Kidney (tissue), 14 donors: ENCODE data around the gene NDFIP1. TPM values are rescaled to one million over a fixed set of nuclear protein-coding genes. Genes with fewer than 3 reads are reported as not detected.
A peak's percentile ranks its signal among the peaks of the same experiment; 100 is the strongest.
"Not testable (repeated sequence)": the region's sequence is repeated elsewhere in the genome, so short reads cannot be mapped to it uniquely, and the experiment has no call there.

Experiments
- DNase-seq, 5 donors: peaks; one replicate each; pipeline ENCODE4 v3.0.0-alpha.2; 2013 to 2020
- FAIRE-seq: peaks from 2 replicates; lab custom pipeline; 2012; peaks lifted over from hg19 to GRCh38; lab: Jason Lieb, UNC
- H3K27ac ChIP-seq, 2 donors: one replicate each; pipeline ENCODE4 v1.7.0; 2013; ENCODE audit warnings: low read depth in 2 of 2, low read length in 2 of 2, inconsistent platforms in 1 of 2
- H3K27me3 ChIP-seq: one replicate; pipeline ENCODE4 v1.7.1; 2013; ENCODE audit warnings: low read length, inconsistent platforms; ENCODE audit not compliant: control insufficient read depth, insufficient read depth
- H3K36me3 ChIP-seq, 3 donors: one replicate each; pipeline versions ENCODE4 v1.7.0 to v1.7.1; 2013; ENCODE audit warnings: low read length in 3 of 3, control low read depth in 1 of 3, inconsistent platforms in 1 of 3; ENCODE audit not compliant: insufficient read depth in 3 of 3, control insufficient read depth in 2 of 3
- H3K4me1 ChIP-seq, 3 donors: one replicate each; pipeline versions ENCODE4 v1.7.0 to v1.7.1; 2013; ENCODE audit warnings: low read length in 3 of 3, inconsistent platforms in 1 of 3, low read depth in 1 of 3; ENCODE audit not compliant: control insufficient read depth in 2 of 3, insufficient read depth in 2 of 3
- H3K4me3 ChIP-seq, 3 donors: one replicate each; pipeline versions ENCODE4 v1.7.0 to v1.8.1; 2013; ENCODE audit warnings: low read length in 3 of 3, control low read depth in 1 of 3, inconsistent platforms in 1 of 3
- H3K9ac ChIP-seq, 3 donors: one replicate each; pipeline versions ENCODE4 v1.7.0 to v1.7.1; 2013; ENCODE audit warnings: low read length in 3 of 3, control low read depth in 1 of 3, inconsistent platforms in 1 of 3
- H3K9me3 ChIP-seq, 3 donors: one replicate each; pipeline versions ENCODE4 v1.7.0 to v1.7.1; 2013; ENCODE audit warnings: low read length in 3 of 3, control low read depth in 1 of 3, inconsistent platforms in 1 of 3; ENCODE audit not compliant: control insufficient read depth in 2 of 3, insufficient read depth in 1 of 3
- CTCF ChIP-seq: IDR thresholded peaks from 3 replicates; pipeline ENCODE4 v1.5.1; 2012; ENCODE audit warnings: mild to moderate bottlenecking, moderate library complexity, borderline replicate concordance; ENCODE audit not compliant: insufficient read depth; ENCODE audit errors: extremely low read depth
- intact Hi-C: fragments of 100-400 bp; cut with DNase I; formaldehyde crosslinking; loops from one replicate; pipeline ENCODE4 v1.11.1; 2022
- polyA plus RNA-seq: library from polyadenylated mRNA; stranded (reverse); fragments of 350-450 nt; fragmentation: Illumina TruSeq; extraction: RNeasy Lipid Tissue Mini Kit (QIAGEN cat#74804); gene quantifications from one replicate; pipeline ENCODE4 v1.2.3, GENCODE V29; 2014; ENCODE audit warnings: low read depth, low replicate concordance; ENCODE audit not compliant: insufficient read depth
- total RNA-seq: library from RNA; stranded (reverse); fragmentation: NEBNext Ultra II Directional; extraction: Animal tissue kit (Norgen Biotek cat#: 25700); gene quantifications from one replicate; pipeline ENCODE4 v1.2.1, GENCODE V29; 2021
- donor health status: control.
- donor health status: control.
- donor health status: control.
- donor health status: control.
- donor health status: control.
- donor health status: DM: yes; HTN: yes; CAD: no.
- donor health status: Normal renal cell carcinoma (clear cell type).

The NDFIP1 gene
- total and polyA plus RNA-seq, 2 donors from 2014 or later: 92.8 to 107 TPM

DNA sequence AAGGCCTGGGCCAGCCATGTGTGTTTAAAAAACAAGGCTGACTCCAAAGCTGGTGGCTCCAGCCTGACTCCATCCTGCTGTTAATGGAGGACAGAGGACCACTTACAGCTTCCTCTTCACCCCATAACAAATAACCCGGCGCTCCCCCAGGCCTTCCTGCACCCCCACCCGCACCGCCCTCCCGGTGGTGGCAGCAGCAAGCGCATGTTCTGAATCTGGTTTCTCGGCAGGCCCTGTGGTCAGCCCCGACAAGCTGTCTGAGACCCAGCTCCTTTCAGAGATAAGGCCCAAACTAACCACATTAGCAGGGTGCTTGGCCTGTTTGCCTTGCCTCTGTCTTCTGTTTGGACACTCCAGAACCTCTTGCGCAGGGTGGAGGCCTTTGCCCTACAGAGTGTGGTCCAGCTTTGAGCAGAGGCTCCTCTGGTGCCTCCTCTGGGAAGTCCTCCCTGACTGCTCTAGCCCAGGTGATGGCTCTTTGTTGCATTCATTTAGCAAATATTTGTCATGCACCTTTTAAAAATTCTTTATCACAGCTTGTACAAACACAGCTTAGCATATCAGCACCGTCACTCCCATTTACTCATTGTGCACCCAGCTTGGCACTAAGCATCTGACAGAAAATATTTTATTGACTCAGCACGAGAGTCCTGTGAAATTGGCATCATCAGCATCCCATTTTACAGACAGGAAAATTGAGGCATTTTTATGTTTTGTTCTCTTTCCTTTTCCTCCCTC is 78.4 kb downstream of the NDFIP1 start:
- H3K9ac ChIP-seq: no peak overlapping the region
- intact Hi-C loops: no loop called here
- no peak overlapping the region for H3K27ac ChIP-seq
- no peaks in the 10 kb centered on the region for H3K9me3 ChIP-seq
- no peaks in the 10 kb centered on the region for H3K4me1 ChIP-seq
- peak in 1 of 5 donors; percentile 41 for DNase-seq
- H3K36me3 ChIP-seq: no peaks in the 10 kb centered on the region
- H3K4me3 ChIP-seq: no peak overlapping the region
- no peak for FAIRE-seq
- no peaks in the 10 kb centered on the region for H3K27me3 ChIP-seq
- no peak for TF ChIP-seq CTCF

DNA sequence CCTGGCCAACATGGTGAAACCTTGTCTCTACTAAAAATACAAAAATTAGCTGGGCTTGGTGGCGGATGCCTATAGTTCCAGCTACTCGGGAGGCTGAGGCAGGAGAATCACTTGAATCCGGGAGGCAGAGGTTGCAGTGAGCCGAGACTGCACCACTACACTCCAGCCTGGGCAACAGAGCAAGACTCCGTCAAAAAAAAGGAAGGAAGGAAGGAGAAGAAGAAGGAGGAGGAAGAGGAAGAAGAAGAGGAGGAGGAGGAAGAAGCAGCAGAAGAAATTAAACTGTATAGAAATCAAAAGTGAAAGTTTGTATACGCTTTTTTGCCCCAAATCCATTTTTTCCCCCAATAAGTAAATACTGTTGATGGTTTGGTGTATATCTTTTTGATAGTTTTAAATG is 80.1 kb downstream of the NDFIP1 start:
- intact Hi-C loops, H3K27ac ChIP-seq, H3K36me3 ChIP-seq, FAIRE-seq, H3K4me1 ChIP-seq, H3K9me3 ChIP-seq, H3K27me3 ChIP-seq, H3K9ac ChIP-seq, DNase-seq, H3K4me3 ChIP-seq: not testable (repeated sequence)

- intact Hi-C loops: no loop called here
- Histone ChIP-seq H3K36me3 (no peaks in the 10 kb centered on the region), H3K4me3 (no peak overlapping the region), H3K4me1 (no peaks in the 10 kb centered on the region), H3K9me3 (no peaks in the 10 kb centered on the region), H3K27ac (no peak overlapping the region), H3K9ac (no peak overlapping the region), H3K27me3 (no peaks in the 10 kb centered on the region)
- no peak for DNase-seq
- FAIRE-seq: no peak
- TF ChIP-seq CTCF: no peak
Measured at GRCh38 chr5:142189813-142190212, 81.2 kb downstream of the NDFIP1 start.

GRCh38 chr5:142191776-142192175 is 83.2 kb downstream of the NDFIP1 start:
- Histone ChIP-seq H3K4me3 (no peak overlapping the region), H3K9ac (no peak overlapping the region), H3K27me3 (no peaks in the 10 kb centered on the region), H3K27ac (no peak overlapping the region), H3K36me3 (no peaks in the 10 kb centered on the region), H3K9me3 (no peaks in the 10 kb centered on the region), H3K4me1 (no peaks in the 10 kb centered on the region)
- FAIRE-seq (no peak), DNase-seq (no peak)
- no peak for TF ChIP-seq CTCF
- intact Hi-C loops: no loop called here
